Midbrain (tissue), 1 donor: Measurements from ENCODE around the gene SLC25A45.
"Not testable (repeated sequence)": the region's sequence is repeated elsewhere in the genome, so short reads cannot be mapped to it uniquely, and the experiment has no call there.

Source experiments
- DNase-seq: peaks from one replicate; lab custom pipeline; 2025; lab: John Stamatoyannopoulos, UW

Gene SLC25A45

DNA sequence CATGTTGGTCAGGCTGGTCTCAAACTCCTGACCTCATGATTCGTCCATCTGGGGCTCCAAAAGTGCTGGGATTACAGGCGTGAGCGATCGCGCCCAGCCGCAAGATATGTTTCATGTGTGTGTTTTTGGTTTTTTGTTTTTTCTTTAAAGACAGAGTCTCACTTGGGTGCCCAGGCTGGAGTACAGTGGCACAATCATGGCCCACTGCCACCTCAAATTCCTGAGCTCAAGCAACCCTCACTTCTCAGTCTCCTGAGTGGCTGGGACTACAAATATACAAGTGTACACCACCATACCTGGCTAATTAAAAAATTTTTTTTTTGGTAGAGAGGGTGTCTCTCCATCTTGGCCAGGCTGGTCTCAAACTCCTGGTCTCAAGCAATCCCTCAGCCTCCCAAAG lies 19.5 kb downstream of the SLC25A45 start:
- no peak for DNase-seq

DNA sequence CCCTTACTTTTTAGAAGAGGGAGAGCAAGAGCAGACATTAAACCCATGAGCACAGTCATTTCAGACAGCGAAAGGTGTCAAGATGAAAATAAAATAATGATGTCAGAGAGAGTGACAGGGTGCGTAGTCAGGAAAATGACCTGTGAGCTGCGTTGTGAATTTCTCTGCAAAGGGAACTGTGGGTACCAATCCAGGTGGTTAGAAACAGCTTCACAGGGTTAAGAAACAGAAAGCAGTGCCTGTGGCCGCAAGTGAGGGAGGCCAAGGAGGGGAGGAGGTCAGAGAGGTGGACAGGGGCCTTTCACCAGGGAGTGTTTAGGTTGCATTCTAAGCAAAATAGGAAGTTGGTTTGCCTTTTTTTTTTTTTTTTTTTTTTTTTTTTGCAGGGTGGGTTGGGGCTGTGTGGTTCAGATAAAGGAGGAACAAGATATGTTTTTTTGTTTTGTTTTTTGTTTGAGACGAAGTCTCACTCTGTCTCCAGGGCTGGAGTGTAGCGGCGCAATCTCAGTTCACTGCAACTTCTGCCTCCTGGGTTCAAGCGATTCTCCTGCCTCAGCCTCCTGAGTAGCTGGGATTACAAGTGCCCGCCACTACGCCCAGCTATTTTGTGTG lies 20.0 kb downstream of the SLC25A45 start:
- no peak for DNase-seq

DNA sequence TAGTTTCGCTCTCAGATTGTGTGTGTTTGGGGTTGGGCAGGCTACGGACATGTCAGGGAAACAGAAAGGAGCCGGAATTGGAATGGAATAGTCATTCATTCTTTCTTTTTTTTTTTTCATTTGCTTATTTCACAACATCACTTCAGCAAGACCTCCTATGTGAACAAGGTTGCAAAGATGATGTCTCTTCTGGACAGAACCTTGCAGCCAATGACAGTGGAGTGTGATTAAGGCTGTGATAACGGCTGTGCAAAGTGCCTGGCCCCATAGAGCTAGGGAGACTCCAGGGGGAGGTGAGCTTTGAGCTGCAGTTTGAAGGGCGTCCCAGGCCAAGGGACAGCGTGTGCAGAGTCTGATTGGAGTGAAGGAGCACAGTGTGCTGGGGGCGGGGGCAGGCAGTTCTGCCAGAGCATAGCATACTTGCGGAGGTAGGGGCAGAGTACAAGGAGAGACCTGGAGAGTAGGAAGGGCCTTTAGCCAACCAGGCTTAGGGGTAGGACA lies 24.5 kb downstream of the SLC25A45 start:
- DNase-seq, result no peak

DNA sequence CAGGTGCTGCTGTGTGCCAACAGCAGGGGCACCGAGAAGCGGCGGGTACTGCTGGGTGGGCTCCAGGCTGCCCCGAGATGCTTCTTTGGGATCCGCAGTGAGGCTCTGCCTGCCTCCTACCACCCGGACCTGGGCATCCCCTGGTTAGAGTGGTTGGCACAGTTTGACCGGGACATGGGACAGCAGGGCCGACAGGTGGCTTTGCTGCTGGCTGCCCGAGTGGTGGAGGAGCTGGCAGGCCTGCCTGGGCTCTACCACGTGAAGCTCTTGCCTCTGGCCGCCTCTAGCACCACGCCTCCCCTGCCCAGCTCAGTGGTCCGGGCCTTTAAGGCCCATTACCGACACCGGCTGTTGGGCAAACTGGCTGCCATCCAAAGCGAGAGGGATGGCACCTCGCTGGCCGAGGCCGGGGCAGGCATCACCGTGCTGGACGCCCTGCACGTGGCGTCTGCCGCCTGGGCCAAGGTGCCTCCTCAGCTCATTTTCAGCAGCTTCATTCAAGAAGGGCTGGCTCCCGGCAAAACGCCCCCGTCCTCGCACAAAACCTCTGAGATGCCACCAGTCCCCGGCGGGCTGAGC lies 26.0 kb downstream of the SLC25A45 start:
- no peak for DNase-seq

DNA sequence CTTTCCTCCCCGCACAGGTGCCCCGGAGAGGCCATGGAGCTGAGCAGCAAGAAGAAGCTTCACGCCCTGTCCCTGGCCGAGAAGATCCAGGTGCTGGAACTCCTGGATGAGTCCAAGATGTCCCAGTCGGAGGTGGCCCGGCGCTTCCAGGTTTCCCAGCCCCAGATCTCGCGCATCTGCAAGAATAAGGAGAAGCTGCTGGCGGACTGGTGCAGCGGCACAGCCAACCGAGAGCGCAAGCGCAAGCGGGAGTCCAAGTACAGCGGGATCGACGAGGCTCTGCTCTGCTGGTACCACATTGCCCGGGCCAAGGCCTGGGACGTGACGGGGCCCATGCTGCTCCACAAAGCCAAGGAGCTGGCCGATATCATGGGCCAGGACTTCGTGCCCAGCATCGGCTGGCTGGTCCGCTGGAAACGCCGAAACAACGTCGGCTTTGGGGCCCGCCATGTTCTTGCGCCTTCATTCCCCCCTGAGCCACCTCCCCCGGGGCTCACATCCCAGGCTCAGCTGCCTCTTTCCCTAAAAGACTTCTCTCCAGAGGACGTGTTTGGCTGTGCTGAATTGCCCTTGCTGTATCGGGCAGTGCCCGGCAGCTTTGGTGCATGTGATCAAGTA lies 26.6 kb downstream of the SLC25A45 start:
- no peak for DNase-seq

DNA sequence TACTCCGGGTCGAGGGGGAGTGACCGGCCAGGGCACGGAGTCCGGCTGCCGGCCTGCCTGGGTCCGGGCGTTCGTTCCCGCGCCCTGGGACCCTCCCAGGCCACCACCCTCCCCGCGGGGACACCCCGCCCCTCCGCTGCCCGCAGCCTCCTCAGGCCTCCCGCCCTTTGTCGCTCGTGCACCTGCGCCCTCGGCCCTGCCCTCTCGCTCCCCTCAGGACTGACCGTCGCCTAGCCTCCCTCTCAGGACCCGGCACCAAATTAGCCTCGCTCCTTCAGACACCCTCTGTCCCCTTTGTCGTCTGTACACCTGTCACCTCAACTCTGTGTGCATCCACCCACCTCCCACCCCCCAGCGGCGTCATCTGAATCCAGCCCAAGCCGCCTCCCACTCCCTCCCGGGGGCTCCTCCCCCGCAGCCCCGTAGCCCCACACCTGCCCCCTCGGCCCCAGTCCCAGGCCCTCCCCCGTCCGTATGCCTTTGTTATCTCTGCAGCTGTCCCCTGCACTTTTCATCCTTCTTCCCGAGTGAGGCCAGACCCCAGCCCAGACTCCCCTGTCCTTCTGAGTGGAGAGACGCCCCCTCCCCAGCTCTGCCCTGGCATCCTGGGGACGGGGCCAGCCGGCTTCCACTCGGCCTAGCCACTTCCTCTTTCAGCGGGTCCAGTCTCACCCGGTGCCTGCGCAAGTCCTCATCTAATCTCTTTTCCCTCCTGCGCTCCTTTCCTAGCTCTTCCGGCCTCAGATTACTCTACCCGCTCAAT lies 27.3 kb downstream of the SLC25A45 start:
- DNase-seq, result no peak

DNA sequence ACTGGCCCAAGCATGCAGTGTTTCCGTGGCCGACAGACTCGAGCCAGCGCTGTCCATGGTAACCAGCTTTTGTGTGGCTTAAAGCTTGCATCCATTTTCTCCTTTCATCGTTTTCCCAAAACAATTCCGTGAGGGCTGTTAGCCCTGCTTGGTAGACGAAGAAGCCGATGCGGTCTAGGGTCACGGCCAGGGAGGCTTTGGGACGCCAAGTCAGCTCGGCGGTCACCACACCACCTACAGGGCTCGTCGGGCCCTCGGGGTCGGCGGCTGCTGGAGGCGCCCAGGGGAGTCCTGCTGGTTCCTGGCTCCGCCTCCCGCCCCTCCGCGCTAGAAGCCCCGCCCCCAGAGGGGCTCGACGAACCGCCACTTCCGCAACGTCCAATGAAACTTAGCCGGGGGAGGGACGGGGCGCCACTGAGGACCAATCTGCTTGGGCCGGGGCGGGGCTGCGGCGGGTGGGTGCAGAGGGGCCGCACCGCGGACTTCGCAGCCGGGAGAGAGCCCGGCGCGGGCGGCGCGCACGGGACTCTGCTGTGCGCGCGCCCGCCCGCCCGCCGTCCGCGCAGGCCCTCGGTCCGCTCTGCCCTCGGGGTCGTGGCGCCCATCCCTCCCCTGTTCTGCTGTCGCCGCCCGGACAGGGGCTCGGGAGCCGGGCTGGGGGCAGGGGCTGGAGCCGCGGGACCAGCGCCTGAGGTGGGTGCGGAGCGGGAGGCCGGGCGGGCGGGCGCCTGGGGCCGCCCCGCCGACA lies 28.0 kb downstream of the SLC25A45 start, which contains the start of gene TIGD3:
TIGD3 (plus strand) TSS at position 487 of the 748 bp plus-strand sequence. CDS start 1,058 bp downstream, outside the sequence.
- DNase-seq, result peak; percentile 97

DNA sequence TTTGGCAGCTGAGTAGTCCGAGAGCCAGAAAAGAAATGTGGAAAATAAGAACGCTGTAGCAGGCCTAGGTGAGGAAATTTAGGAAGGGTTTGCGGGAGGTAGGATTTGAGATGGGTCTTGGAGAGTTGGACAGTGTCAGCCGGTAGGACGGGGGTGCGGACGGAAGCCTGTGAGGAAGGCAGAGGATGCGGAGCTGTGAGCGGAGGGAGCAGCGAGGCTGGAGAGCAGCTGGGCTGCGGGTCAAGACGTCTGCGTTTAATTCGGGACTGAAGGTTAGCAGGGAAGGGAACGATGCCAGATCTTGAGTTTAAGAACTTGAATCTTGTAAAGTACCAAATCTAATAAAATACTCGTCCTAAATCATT lies 28.6 kb downstream of the SLC25A45 start:
- DNase-seq, result peak; percentile 60

DNA sequence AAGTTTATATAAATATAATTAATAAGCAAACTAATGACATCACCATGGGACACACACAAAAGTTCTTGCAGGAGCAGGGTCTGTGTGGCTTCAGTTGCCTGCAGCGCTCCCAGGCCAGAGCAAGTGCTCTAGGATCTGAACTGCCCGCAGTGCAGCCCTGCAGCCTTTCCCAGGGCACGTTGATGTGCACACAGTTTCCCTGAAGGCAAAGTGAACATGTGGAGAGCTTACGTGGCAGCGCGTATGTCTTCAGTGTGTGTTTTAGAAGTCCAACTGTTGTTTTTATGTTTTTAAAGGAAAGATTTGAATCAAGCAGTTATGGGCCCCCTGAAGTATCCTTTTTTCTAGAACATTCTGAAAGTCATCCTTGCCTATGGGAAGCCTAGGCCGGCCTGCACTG lies 29.1 kb downstream of the SLC25A45 start:
- DNase-seq, result no peak

DNA sequence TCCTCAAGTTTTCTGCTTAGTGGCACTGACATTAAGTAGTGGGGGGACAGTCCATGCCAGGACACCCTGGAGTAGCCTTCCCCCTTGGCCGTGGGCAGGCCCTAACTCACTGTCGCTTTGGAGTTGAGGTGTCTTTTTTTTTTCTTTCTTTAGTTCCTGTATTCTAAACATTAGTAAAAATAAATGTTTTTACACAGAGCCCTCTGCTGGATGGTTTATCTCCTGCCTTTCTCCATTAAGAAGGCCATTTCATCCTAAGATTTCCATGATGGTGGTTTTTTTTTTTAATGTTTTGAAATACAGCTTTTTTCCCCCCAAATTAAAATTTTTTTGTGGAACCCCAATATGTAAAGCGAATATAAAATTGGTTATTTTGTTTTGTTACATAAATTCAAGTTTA lies 29.7 kb downstream of the SLC25A45 start:
- no peak for DNase-seq

DNA sequence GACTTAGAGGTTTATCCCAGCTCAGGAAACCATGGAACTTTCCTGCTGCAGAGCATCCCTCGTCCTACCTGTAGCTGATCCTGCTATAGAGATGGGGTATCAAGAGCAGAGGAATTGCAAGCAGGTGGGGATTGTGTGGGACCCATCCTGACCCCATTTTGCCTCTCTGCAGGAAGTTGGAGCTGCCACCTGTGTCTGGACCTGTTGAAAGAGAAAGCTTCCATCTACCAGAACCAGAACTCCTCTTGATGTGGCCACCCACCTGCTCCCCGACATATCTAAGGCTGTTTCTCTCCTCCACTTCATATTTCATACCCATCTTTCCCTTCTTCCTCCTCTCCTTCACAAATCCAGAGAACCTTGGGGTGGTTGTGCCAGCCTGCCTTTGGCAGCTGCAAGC lies 30.9 kb downstream of the SLC25A45 start:
- DNase-seq, result no peak

DNA sequence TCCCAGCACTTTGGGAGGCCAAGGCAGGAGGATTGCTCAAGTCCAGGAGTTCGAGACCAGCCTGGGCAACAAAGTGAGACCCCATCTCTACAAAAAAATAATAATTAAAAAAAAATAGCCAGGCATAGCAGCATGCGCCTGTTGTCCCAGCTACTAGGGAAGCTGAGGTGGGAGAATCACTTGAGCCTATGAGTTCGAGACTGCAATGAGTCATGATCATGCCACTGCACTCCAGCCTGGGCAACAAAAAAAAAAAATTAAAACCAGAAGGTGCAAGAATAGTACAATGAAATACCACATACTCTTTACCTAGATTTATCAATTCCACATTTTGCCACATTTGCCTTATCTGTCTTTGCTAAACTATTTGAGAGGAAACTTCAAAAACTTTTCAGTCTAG lies 40.6 kb downstream of the SLC25A45 start:
- no peak for DNase-seq

DNA sequence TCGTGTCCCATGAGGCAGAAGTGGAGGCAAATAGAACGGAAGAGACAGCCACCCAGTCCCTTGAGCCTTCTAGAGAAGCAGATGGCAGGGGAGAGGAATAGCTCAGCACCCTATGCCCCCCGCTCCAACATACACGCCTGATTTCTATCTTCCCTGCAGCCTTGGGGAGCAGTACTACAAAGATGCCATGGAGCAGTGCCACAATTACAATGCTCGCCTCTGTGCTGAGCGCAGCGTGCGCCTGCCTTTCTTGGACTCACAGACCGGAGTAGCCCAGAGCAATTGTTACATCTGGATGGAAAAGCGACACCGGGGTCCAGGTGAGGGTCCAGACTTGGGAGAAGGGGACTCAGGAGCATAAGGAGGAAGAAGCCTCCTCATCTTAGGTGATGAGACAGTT lies 42.2 kb downstream of the SLC25A45 start:
- peak; percentile 28 for DNase-seq

DNA sequence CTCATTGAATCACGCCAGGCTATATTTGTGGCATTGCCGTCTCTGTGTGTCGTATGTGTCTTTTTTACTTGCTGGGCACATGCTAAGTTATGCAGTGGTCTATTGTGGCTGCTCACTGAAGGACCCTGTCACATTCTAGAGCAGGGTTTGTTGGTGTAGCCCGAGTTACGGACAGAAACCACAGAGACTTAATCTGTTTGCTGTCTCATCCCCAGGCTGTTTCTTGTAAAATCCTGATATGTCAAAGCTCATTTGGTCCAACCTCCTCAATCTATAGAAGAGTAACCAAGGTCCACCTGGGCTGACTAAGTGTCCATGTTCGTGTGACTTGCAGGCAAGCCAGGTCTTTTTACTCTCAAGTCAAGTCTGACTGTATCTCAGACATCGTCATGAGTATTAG lies 43.8 kb downstream of the SLC25A45 start:
- no peak for DNase-seq

DNA sequence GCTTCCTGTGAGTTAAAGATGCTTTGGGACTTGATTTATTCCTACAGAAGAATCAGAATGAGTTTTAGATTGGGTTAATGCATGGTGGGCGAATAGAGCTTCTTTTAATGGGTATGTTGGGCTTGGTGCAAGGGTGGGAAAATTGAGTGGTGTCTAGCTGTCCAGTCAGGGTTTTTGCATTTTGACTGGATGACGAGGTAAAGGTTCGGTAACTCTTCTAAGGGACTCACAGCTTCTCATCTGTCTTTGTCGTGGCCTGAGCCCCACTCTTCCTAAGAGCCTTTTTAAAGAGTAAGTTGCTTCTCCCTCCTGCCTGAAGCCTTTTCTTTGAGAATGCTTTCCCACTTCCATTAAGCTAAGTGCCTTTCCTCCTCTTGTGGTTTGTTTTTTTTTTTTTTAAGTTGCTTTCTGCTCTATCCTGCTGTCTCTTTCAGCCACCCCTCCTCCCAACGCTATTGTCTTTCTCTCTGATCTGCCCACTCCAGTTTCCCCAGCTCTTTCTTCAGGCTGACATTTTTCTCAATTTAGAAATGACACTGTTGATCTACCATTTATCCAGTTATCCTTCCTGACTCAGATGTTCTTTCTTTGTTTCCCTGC lies 47.6 kb downstream of the SLC25A45 start:
- DNase-seq, result no peak

DNA sequence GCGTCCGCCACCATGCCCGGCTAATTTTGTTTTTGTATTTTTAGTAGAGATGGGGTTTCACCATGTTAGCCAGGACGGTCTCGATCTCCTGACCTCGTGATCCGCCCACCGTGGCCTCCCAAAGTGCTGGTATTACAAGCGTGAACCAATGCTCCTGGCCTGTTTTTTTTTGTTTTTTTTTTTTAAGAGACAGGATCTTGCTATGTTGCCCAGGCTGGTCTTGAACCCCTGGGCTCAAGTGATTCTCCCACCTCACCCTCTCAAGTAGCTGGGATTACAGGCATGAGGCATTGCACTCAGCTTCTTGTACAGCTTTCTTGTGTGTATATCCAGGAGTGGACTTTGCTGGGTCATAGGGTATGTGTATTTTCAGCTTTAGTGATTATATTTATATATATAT lies 49.9 kb downstream of the SLC25A45 start:
- DNase-seq, result not testable (repeated sequence)

DNA sequence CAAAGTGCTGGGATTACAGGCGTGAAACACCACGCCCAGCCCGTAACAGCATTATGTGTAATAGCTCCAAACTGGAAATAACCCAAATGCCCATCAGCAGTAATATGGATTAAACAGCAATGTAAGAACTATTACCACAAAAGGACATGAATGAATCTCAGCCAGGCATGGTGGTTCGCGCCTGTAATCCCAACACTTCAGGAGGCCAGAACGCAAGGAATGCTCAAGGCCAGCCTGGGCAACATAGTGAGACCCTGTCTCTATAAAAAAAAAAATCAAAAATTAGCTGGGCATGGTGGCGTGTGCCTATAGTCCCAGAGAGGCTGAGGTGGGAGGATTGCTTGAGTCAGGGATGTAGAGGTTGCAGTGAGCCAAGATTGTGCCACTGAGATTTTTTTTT lies 51.9 kb downstream of the SLC25A45 start:
- DNase-seq, result no peak

DNA sequence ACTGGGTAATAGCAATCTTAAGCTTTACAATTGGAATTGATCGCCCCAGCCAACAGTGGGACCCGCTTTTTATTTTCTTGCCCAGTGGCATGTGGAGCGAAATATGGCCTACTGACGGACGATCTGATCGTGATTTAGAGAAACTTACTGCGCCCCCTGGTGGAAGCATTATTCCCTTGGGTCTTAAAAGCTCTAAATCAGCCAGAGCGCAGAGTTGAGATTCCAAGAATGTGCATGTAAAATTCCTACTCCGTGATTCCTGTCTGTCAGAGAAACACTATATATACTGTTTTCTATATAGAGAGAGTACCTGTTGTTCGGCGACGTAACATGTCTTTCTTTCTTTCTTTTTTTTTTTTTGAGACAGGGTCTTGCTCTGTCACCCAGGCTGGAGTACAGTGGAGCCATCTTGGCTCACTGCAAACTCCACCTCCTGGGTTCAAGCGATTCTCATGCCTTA lies 52.5 kb downstream of the SLC25A45 start:
- peak; percentile 91 for DNase-seq

DNA sequence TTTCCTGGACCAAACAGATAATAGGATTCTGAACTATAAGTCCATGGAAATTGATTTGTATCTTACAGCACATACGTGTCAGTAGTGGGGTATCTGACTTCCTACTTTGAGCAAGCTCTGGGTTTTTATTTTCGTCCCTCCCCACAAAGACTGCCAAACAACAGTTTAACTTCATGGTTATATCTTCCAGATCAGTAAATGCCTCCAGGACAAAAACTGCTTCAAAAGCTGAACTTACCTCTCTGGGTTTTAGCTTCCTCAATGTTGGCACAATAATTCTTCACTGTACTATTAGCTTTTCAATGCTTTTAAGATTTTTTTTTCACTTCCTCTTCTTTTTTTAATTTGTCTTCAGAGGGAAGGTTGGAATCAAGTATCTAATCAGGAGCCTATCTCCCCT lies 53.0 kb downstream of the SLC25A45 start:
- DNase-seq, result no peak

DNA sequence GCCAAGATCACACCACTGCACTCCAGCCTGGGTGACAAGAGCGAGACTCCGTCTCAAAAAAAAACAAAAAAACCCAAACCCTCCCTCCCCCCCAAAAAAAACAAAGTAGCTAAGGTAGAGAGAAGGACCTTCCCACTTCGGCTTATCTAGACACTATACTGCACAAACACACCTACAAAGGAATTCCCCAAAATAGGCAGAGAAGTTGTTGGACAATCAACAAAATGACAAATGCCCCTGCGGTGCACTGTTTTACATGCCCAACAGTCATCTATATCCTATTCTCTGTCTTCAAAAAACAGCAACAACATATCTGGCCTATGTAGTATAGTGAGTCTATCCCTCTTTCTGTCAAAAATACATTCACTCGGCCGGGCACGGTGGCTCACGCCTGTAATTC lies 55.4 kb downstream of the SLC25A45 start:
- no peak for DNase-seq

DNA sequence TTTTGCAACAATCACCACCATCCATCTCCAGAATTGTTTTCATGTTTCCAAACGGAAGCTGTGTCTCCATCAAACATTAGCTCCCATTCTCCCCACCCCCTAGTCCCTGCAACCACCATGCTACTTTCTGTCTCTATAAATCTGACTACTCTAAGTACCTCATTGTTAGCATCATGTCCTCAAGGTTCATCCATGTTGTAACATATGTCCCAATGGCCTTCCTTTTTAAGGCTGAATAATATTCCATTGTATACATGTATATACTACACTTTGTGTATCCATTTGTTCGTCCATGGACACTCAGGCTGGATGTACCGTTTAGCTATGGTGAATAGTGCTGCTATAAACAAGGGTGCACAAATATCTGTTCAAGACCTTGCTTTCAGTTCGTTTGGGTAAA lies 57.0 kb downstream of the SLC25A45 start:
- no peak for DNase-seq
